ENCODE measurements around the gene TRRAP.

GRCh38 chr7:98984126-98984525 is 105.8 kb downstream of the TRRAP start:
- TF ChIP-seq POLR2A (IDR thresholded peaks at IDR 0.05) (no peak), POLR2AphosphoS5 (IDR thresholded peaks at IDR 0.05) (no peak)
- TF ChIP-seq, protein P1, sequence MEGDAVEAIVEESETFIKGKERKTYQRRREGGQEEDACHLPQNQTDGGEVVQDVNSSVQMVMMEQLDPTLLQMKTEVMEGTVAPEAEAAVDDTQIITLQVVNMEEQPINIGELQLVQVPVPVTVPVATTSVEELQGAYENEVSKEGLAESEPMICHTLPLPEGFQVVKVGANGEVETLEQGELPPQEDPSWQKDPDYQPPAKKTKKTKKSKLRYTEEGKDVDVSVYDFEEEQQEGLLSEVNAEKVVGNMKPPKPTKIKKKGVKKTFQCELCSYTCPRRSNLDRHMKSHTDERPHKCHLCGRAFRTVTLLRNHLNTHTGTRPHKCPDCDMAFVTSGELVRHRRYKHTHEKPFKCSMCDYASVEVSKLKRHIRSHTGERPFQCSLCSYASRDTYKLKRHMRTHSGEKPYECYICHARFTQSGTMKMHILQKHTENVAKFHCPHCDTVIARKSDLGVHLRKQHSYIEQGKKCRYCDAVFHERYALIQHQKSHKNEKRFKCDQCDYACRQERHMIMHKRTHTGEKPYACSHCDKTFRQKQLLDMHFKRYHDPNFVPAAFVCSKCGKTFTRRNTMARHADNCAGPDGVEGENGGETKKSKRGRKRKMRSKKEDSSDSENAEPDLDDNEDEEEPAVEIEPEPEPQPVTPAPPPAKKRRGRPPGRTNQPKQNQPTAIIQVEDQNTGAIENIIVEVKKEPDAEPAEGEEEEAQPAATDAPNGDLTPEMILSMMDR (IDR thresholded peaks at IDR 0.05 in 8 of 11, conservative IDR thresholded peaks at IDR 0.05 in 3 of 11) = no peak
